ENCODE measurements around the gene SMARCA5.
A peak's percentile ranks its signal among the peaks of the same experiment; 100 is the strongest.

The SMARCA5 gene

GRCh38 chr4:143511906-143512305, 1.6 kb upstream of the SMARCA5 start:
- no peak for TF ChIP-seq CTCF (IDR thresholded peaks at IDR 0.05; ENCODE audit: low read depth, low read length)
- no peaks in the 10 kb centered on the region for H3K9me3 ChIP-seq
- no peaks in the 10 kb centered on the region for H3K36me3 ChIP-seq
- H3K4me3 ChIP-seq (ENCODE audit: low read depth, low read length) = no peak overlapping the region
- no peak for DNase-seq
- H3K4me1 ChIP-seq = no peaks in the 10 kb centered on the region; the same call in 1 of the 2 replicates
- no peaks in the 10 kb centered on the region; the same call in 1 of the 2 replicates for H3K27me3 ChIP-seq

GRCh38 chr4:143512978-143513313, 556 bp upstream of the SMARCA5 start:
- no peak for DNase-seq
- H3K36me3 ChIP-seq = peaks cover 9% of the 10 kb centered on the region
- peak overlapping the region; percentile 96 for H3K4me3 ChIP-seq (ENCODE audit: low read depth, low read length)
- no peaks in the 10 kb centered on the region for H3K9me3 ChIP-seq
- no peaks in the 10 kb centered on the region; the same call in 1 of the 2 replicates for H3K27me3 ChIP-seq
- TF ChIP-seq CTCF (IDR thresholded peaks at IDR 0.05; ENCODE audit: low read depth, low read length) = no peak
- no peaks in the 10 kb centered on the region; the same call in 1 of the 2 replicates for H3K4me1 ChIP-seq

- Histone ChIP-seq H3K9me3 (no peaks in the 10 kb centered on the region), H3K4me1 (no peaks in the 10 kb centered on the region; the same call in 1 of the 2 replicates), H3K27me3 (no peaks in the 10 kb centered on the region; the same call in 1 of the 2 replicates), H3K36me3 (peaks cover 19% of the 10 kb centered on the region), H3K4me3 (ENCODE audit: low read depth, low read length) (peak overlapping the region; percentile 96)
- DNase-seq = no peak
- TF ChIP-seq CTCF (IDR thresholded peaks at IDR 0.05; ENCODE audit: low read depth, low read length) = no peak
These were observed 630 bp downstream of the SMARCA5 start for GRCh38 chr4:143514169-143514495.

- Histone ChIP-seq H3K27me3 (no peaks in the 10 kb centered on the region; the same call in 1 of the 2 replicates), H3K4me3 (ENCODE audit: low read depth, low read length) (peak overlapping the region; percentile 96), H3K36me3 (peaks cover 23% of the 10 kb centered on the region), H3K4me1 (no peaks in the 10 kb centered on the region; the same call in 1 of the 2 replicates), H3K9me3 (no peaks in the 10 kb centered on the region)
- TF ChIP-seq CTCF (IDR thresholded peaks at IDR 0.05; ENCODE audit: low read depth, low read length) = no peak
- DNase-seq = peak; percentile 64
These were observed 995 bp downstream of the SMARCA5 start for GRCh38 chr4:143514497-143514896.

- DNase-seq = no peak
- Histone ChIP-seq H3K4me1 (no peaks in the 10 kb centered on the region; the same call in 1 of the 2 replicates), H3K36me3 (peaks cover 25% of the 10 kb centered on the region), H3K9me3 (no peaks in the 10 kb centered on the region), H3K27me3 (no peaks in the 10 kb centered on the region; the same call in 1 of the 2 replicates), H3K4me3 (ENCODE audit: low read depth, low read length) (peak overlapping the region; percentile 96)
- TF ChIP-seq CTCF (IDR thresholded peaks at IDR 0.05; ENCODE audit: low read depth, low read length) = no peak
These were observed 1.4 kb downstream of the SMARCA5 start for GRCh38 chr4:143514901-143515300.

- no peaks in the 10 kb centered on the region for H3K9me3 ChIP-seq
- H3K27me3 ChIP-seq = no peaks in the 10 kb centered on the region
- peaks cover 28% of the 10 kb centered on the region for H3K36me3 ChIP-seq
- no peak for DNase-seq
- no peaks in the 10 kb centered on the region; the same call in 1 of the 2 replicates for H3K4me1 ChIP-seq
- no peak for TF ChIP-seq CTCF (IDR thresholded peaks at IDR 0.05; ENCODE audit: low read depth, low read length)
- peak overlapping the region; percentile 96 for H3K4me3 ChIP-seq (ENCODE audit: low read depth, low read length)
These were observed 2.4 kb downstream of the SMARCA5 start for GRCh38 chr4:143515905-143516304.

Data from BE2C (cell line).